Activated CD4-positive, alpha-beta T cell treated with anti-CD3 and anti-CD28 coated beads, Interleukin-2, amount 50 U/mL, for 16 hours (primary cell): ENCODE data around the gene MCFD2.
A peak's percentile ranks its signal among the peaks of the same experiment; 100 is the strongest.
"Not testable (repeated sequence)": the region's sequence is repeated elsewhere in the genome, so short reads cannot be mapped to it uniquely, and the experiment has no call there.

Experiments used
- DNase-seq: peaks from one replicate; pipeline ENCODE4 v3.0.0-alpha.2; 2020

Gene MCFD2

GRCh38 chr2:46936566-46936965 is 21.0 kb upstream of the MCFD2 start:
- no peak for DNase-seq

- no peak for DNase-seq
Observed at GRCh38 chr2:46935071-46935470, 19.5 kb upstream of the MCFD2 start.

- DNase-seq, result no peak
Observed at GRCh38 chr2:46929612-46930011, 14.0 kb upstream of the MCFD2 start.

GRCh38 chr2:46926863-46927262 is 11.3 kb upstream of the MCFD2 start:
- DNase-seq, result no peak

- no peak for DNase-seq
Observed at GRCh38 chr2:46925474-46926351, 10.1 kb upstream of the MCFD2 start.

GRCh38 chr2:46924608-46925007 is 9.0 kb upstream of the MCFD2 start:
- no peak for DNase-seq

GRCh38 chr2:46924038-46924437 is 8.4 kb upstream of the MCFD2 start:
- DNase-seq, result no peak

- no peak for DNase-seq
Observed at GRCh38 chr2:46923041-46923528, 7.5 kb upstream of the MCFD2 start.

GRCh38 chr2:46922606-46923005 is 7.0 kb upstream of the MCFD2 start:
- no peak for DNase-seq

GRCh38 chr2:46921676-46922448 is 6.3 kb upstream of the MCFD2 start:
- DNase-seq, result no peak

GRCh38 chr2:46917628-46918027 is 2.0 kb upstream of the MCFD2 start:
- DNase-seq, result peak; percentile 35

GRCh38 chr2:46915811-46916630 is 415 bp upstream of the MCFD2 start:
- DNase-seq, result peak; percentile 81

- no peak for DNase-seq
Observed at GRCh38 chr2:46914578-46915230, 902 bp downstream of the MCFD2 start.

- DNase-seq, result no peak
Observed at GRCh38 chr2:46913471-46914381, 1.9 kb downstream of the MCFD2 start.

- peak; percentile 90 for DNase-seq
Observed at GRCh38 chr2:46909771-46910419, 5.7 kb downstream of the MCFD2 start.

- no peak for DNase-seq
Observed at GRCh38 chr2:46909150-46909549, 6.5 kb downstream of the MCFD2 start.

- DNase-seq, result not testable (repeated sequence)
Observed at GRCh38 chr2:46904908-46905678, 10.5 kb downstream of the MCFD2 start.

GRCh38 chr2:46902980-46903379 is 12.6 kb downstream of the MCFD2 start:
- DNase-seq, result not testable (repeated sequence)

GRCh38 chr2:46902465-46902864 is 13.1 kb downstream of the MCFD2 start:
- DNase-seq, result no peak

- no peak for DNase-seq
Observed at GRCh38 chr2:46901611-46902010, 14.0 kb downstream of the MCFD2 start.
